Epidermal melanocyte (primary cell): Measurements from ENCODE around the gene ACOT7.
"Not testable (repeated sequence)": the region's sequence is repeated elsewhere in the genome, so short reads cannot be mapped to it uniquely, and the experiment has no call there.

ENCODE experiments used
- DNase-seq: peaks from one replicate; pipeline ENCODE4 v3.0.0; 2011; ENCODE audit warnings: low spot score; ENCODE audit not compliant: insufficient read length

The ACOT7 gene, protein sequence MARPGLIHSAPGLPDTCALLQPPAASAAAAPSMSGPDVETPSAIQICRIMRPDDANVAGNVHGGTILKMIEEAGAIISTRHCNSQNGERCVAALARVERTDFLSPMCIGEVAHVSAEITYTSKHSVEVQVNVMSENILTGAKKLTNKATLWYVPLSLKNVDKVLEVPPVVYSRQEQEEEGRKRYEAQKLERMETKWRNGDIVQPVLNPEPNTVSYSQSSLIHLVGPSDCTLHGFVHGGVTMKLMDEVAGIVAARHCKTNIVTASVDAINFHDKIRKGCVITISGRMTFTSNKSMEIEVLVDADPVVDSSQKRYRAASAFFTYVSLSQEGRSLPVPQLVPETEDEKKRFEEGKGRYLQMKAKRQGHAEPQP

DNA sequence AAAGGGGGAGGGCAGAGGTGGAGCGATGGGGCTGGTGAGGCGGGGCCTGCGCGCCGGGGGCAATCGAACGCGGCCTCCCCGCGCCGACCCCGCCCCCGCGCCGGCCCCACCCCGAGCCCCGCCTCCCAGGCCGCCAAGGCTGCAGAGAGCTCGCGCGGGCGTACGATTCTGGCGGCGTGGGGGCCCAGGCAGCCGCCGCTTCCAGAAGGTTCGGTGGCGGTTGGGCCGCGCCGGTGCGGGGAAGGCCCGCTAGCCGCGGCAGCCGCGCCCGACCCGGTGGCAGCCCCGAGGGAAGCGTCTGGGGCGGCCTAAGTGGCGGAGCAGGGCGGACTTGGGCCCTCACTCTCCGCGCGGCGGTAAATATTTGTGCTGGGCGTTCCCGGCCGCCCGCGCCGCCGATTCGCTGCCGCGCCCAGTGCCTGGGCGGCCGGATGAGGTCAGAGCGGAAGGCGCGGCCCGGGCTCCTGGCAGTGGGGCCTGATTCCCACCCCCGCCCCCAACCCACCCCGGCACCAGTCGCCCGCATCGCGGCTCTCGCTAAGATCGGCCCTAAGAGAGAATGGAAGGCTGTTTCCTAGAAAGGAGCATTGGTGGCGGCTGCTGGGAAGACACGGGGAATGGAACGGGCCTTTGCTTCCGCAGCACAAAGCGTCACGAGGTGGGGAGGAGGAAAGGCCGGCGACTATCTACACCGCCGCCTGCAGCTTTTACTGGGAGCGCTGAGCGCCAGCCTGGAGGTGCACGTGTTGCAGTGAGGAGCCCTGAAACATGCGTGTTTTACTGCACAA, at the start of gene ACOT7:
Gene ACOT7 (minus strand): TSS at position 368 of the 788 bp plus-strand sequence. CDS start 368 bp downstream, outside the sequence.
- DNase-seq: peak; percentile 88

DNA sequence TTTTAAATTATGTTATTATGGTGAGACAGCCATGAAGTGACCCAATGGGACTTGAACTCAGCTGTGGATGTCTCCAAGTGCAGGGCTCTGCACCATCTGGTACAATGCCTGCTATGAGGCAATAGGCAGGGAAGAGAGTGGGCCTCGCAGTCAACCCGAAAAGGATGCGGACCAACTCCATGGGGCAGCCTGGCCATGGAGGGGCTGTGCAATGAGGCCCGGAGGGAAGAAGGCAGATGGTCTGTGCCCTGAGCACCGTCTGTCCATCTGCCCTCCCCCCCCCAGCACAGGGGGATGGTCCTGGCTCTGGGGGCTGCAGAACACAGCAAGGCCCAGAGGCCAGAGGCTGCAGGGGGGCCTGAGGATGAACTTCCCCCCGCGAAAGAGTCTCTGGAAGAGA, 48.0 kb upstream of the ACOT7 start:
- DNase-seq: no peak

DNA sequence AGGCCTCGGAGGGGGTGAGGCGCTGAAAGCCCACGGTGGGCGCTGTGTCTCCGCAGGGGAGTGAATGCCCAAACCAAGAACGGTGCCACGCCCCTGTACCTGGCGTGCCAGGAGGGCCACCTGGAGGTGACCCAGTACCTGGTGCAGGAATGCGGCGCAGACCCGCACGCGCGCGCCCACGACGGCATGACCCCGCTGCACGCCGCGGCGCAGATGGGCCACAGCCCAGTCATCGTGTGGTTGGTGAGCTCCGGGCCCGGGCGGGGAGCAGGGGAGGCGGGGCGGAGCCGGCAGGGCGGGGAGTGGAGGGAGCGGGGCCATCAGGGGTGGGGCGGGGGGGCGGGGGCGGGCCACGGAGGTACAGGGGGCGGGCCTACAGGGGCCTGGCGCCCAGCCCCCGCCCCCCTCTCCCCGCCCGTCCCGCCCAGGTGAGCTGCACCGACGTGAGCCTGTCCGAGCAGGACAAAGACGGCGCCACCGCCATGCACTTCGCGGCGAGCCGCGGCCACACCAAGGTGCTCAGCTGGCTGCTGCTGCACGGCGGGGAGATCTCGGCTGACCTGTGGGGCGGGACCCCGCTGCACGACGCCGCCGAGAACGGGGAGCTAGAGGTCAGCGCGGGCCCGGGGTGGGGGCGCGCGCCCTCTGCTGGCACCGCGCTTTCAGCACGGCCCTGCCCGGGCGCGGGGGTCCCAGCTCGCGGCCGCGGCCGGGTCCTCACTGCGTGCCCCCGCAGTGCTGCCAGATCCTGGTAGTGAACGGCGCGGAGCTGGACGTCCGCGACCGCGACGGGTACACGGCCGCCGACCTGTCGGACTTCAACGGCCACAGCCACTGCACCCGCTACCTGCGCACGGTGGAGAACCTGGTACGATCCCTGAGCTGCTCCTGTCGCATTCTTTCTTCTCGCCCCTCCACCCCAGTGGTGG, 46.9 kb upstream of the ACOT7 start:
- DNase-seq: no peak

DNA sequence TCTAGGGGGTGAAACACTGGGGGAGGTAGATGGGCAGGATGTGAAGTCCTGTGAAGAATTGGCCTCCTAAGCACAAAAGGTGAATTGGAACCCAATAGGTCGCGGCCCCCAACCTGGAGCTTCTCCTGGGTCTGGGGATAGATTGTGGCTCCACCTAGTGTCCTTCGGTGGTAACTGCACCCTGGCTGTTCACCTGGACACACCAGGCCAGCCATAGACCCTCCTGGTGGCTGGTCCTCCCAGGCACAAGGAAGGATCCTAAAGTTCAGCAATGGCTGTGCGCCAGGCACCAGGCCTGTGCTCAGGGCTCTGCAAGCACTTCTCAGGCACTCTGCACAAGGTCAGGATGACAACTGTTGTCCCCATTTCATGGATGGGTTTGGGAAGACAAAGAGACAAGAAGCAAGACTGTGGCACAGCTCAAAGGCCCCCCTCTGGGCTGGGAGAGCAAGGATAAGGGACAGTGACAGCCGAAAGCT, 44.5 kb upstream of the ACOT7 start:
- DNase-seq: peak; percentile 80

DNA sequence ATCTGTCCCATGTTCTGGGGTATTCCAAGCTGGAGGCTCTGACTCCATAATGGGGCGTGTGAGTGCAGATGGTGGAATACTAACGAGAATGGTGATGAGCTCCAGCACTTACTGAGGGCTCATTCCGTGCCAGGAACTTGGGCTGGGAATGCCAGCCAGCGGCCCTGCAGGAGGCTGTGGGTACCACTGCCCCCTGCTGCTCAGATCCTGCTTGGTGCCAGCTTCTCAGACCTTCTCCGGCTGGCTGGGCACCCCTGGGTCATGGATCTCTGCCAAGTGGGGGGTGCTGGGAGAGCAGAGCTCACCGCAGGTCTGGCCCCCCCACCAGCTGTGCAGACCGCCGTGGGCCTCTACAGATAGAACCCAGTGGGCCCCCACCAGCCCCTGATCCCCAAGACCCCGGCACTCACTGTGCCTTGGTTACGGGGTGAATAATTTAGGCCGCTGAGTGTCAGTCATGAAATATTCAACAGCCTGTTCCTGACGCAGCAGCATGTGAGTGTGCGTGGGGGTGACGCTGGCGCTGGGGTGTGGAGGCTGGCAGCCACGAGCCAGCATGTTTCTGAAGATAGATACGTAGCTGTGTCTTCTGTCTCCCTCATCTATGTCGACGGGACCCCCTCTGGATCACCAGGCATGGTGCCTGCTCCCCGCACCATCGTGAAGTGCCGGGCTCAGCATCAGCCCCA, 43.6 kb upstream of the ACOT7 start:
- not testable (repeated sequence) for DNase-seq

DNA sequence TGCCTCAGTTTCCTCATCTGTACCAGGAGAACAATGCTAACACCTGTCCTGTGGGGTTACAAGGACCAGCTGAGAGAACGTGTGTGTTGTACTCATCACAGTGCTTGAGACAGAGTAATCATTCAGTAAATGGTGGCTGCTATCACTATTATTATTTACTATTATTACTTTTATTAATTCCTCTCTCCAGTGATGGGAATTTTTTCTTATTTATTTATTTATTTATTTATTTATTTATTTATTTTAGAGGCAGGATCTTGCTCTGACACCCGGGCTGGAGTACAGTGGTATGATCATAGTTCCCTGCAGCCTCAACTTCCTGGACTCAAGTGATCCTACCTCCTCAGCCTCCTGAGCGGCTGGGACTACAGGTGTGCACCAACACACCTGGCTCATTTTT, 42.7 kb upstream of the ACOT7 start:
- not testable (repeated sequence) for DNase-seq

DNA sequence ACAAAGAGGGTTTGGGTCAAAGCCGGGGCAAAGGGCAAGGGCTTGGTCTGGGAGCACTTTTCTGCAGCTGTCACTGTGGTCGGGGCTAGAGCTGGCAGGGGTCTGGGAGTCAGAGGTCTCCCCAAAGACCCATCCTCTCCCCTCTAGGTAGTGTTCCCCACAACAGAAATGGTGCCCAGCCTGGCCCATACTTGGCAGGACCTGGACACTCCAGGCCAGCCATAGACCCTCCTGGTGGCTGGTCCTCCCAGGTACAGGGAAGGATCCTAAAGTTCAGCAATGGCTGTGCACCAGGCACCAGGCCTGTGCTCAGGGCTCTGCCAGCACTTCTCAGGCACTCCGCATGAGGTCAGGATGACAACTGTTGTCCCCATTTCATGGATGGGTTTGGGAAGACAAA, 42.0 kb upstream of the ACOT7 start:
- DNase-seq: no peak

DNA sequence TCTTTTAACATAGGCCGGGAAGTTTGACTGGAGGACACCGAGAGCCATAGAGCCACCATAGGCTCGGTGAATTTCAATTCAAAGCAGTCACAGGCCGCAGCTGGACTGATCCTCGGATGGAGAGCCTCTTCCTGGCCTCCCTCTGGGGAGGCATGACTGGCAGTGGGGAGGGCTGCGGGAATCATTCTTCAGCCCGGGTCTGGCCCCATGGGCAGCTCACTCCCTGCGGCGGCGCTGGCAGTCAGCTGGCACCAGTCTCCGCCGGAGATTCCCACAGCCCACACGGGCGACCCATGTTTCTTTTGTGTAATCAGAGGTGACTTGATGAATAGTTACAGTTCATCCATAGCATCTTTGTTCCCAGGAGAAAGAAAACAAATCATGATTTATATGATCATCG, 41.6 kb upstream of the ACOT7 start:
- no peak for DNase-seq

DNA sequence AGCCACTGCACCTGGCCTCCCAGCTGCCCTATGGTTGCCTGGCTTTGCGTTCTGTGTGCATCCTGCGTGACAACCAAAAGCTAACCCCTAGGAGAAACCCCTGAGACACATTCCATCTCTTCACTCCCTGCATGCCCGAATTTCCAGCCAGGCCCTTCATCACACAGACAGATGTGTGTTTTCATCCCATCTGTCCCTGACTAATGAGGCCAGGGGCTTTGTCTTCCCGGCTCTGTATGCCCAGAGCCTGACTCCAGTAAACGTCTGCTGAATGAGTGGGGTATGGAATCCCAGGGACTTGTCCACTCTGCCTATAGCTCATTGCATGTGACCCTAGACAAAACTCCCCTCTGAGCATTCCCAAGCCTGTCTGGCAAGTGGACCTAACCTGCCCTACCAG, 40.6 kb upstream of the ACOT7 start:
- DNase-seq: no peak

DNA sequence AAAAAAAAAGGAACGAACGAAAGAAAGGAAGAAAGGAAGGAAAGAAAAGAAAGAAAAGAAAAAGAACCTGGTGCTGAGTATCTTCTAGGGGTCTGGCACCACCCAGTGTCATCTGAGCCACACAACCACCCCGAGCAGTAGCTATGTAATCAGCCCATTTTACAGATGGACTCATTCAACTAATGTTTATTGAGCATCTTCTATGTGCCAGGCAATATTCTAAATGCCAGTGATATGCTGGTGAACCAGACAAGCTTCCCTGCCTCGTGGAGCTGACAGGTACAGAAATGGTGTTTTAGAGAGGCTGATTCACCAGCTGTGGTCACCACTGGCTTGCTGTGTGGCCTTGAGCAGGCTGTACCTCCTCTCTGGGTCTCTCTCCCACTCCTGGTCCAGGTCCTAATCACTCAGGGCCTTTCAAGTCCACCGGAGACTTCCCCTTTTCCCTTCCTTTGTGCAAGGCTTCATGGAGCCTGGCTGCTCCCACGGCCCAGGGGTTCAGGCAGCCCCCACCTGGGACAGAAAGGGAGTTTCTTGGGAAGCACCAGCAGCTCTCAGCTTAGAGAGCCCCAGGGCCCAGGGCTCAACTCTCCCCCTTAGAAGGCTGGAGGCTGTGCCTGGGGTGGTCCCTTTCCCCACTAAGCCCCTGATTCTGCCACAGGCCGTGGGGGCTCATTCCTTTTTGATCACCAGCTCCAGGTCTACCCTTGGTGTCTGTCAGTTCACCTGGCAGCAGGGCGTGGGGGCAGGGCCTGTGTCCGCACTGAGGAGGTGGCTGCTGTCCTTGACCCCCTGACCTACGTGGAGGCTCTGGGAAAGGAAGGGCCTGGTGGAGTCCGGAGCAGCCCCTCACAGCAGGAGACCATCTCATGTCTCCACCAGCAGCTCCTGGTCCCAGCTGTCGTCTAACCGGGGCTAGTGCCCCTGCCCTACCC, 38.3 kb upstream of the ACOT7 start:
- DNase-seq: not testable (repeated sequence)

DNA sequence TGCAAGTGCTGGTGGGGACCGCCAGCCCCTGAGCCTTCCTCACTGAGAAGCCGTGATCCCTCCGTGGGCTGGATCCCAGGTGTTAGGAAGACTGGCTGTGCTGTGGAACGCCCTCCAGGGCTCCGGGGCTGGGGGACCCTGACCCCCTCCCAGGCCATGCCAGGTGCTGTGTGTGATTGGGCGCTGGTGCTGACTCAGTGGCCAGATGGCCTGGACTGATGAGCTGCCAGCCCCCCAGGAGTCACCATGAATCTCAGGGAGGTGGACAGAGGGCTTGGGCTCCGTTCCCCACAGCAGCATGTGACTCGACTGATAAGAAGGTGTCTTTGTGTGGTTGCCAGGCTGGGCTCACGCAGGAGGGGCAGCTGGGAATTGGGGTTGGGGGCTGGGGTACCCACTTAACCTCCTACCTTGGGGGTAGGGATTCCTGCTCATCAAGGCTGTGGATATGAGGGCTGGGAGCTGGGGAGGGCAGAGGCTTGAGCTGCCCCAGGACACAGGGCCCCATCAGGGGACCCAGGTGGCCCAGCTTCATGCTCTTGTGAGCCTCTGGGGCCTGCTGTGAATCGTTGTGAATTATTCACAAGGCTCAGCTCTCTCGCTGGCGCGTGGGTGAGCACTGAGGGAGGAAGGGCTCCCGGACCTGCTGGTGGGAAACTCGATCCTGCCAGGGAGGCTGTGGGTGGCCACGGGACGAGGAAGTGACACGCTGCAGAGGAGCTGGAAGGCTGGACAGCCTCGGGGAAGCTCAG, 36.3 kb upstream of the ACOT7 start:
- DNase-seq: not testable (repeated sequence)

DNA sequence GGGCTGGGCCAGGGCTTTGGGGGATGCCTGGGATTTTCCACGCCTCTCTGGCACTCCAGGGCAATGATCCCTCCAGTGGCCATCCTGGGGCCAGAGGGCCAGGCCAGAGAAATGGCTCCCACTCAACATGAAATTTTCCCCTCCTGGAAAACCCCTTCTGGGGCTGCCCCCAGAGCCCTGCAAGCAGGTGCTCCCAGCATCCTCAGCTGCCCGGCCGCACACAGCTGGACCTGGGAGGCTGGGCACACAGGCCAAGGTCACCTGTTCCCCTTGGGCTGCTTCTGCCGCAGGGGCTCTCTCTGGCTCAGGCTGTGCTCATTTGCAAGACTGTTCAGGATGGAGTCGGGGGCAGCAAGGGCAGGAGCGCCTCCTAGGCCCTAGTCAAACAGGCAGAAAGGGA, 34.9 kb upstream of the ACOT7 start:
- not testable (repeated sequence) for DNase-seq

DNA sequence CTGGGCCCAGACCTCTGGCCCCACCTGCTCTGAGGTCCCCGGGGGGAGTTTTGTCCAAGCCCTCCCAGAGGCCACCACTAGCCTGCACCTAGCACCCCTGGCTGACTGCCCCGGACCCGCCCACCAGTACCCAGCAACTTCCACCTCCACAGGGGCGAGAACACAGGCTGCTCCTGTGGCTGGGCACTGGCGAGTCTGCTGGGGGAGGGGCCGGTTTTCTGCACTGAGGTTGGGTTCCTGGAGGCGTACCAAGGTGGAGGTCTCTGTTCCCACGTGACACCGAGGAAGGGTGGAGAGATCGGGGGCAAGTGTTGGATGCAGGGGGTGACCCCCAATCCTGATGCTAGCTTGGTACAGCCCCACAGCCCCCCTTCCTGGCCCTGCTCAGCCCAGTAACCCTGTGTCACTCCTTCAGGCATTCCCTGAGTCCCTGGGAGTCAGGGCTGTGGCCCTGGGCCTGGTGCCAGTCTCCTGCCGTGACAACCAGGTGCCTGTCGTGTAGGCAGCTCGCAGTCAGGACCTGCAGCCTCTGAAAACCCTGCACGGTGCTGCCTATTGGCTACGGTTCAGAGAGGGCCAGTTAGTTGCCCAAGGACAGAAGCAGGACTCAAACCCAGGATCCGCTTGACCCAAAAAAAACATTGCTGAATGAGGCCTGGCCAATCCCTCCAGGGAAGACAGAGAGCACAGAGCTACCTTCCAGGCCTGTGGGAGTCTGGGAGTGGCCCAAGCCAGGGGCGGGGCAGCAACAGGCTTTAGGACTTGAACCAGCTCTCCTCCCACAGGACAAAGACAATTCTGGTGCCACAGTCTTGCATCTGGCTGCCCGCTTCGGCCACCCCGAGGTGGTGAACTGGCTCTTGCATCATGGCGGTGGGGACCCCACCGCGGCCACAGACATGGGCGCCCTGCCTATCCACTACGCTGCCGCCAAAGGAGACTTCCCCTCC, 34.1 kb upstream of the ACOT7 start:
- no peak for DNase-seq

DNA sequence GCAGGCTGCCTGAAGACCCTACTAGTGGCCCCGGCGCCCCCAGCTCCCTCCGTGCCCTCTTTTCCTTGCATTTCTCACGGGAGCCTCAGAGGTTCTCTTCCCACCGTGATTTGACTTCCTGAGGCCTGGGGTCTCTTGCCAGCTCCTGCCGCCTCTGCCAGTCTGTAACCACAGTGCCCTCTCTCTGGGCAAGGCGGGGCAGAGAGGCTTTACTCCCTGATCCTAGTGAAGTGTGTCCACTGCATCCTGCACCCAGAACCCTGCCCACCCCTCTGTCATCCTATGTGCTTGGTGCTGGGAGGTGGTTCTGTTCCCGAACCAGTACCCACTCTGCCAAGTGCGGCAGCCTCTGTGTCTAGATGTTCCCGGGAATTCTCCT, 33.4 kb upstream of the ACOT7 start:
- no peak for DNase-seq

DNA sequence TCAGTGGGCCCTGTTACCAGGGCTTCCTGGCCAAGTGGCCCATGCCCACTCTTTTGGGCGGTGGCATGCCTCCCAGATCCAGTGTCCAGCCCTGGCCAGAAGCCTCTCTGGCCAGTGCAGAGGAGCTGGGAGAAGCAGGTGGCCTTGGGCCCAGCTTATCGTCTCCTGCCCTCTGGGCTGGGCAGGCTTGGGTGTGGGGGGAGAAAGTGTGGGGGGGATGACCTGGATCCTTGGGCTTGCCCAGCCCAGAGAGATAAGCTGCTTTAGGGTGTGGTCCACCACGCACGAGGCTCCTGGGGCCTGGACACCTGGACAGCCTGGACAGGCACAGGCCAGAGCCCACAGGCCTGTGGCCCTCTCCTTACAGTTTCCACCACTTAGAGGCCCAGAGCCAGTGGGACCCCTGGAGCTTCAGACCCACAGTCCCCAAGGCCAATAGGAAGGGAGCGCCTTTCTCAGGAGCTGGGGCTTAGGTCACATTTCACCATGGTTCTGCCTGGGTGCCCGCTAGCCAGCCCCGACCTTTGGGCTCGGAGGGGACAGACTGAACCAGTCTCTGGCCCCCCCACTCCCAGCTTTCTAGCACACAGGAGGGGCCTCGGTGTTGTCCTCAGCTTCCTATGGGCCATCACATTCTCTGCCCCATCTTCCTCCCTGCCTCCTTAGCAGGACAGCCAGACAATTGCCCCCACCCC, 32.9 kb upstream of the ACOT7 start:
- no peak for DNase-seq

DNA sequence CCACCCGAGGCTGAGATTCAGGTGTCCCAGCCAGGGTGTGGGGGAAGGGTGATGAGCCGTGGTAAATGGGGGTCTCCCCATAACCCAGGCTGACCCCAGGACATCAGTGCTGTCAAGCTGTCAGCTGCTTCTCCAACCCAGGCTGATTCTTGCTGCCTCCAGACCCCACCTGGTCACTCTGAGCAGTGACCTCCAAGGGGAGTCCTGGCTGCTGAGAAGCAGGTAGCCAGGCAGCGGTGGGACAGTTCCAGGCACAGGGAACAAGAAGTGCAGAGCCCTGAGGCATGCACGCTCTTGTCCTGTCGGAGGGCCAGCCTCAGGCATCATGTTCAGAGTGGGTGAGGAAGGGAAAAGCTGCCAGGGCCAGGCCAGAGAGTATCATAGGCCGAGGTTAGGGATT, 32.1 kb upstream of the ACOT7 start:
- DNase-seq: no peak
